GM18508 (cell line): ENCODE results near the gene CNGA2.
"Not testable (repeated sequence)": the region's sequence is repeated elsewhere in the genome, so short reads cannot be mapped to it uniquely, and the experiment has no call there.

Experiments used
- ATAC-seq: cut with Tn5 transposase; IDR thresholded peaks from one replicate; pipeline ENCODE4 v1.9.1; 2021; ENCODE audit warnings: moderate number of reproducible peaks; ENCODE audit not compliant: insufficient read depth, unreplicated experiment

The CNGA2 gene

GRCh38 chrX:151734446-151734845 lies at the start of gene CNGA2:
TSS of gene CNGA2 (plus strand) at chrX:151734746. CDS start at chrX:151738484, 3,738 bp downstream.
- ATAC-seq: no peak

GRCh38 chrX:151687635-151688034 lies 46.9 kb upstream of the CNGA2 start:
- ATAC-seq: no peak

GRCh38 chrX:151688695-151689094 lies 45.9 kb upstream of the CNGA2 start:
- no peak for ATAC-seq

GRCh38 chrX:151692825-151693224 lies 41.7 kb upstream of the CNGA2 start:
- ATAC-seq: no peak

- no peak for ATAC-seq
Observed at GRCh38 chrX:151694121-151694520, 40.4 kb upstream of the CNGA2 start.

GRCh38 chrX:151694661-151695582 lies 39.6 kb upstream of the CNGA2 start, which contains the start of gene PRRG3:
TSS of gene PRRG3 (plus strand) at chrX:151695458. CDS start at chrX:151698815, 3,357 bp downstream.
- no peak for ATAC-seq

- ATAC-seq: no peak
Observed at GRCh38 chrX:151695583-151696340, 38.8 kb upstream of the CNGA2 start.

GRCh38 chrX:151697082-151697481 lies 37.5 kb upstream of the CNGA2 start:
- ATAC-seq: not testable (repeated sequence)

- no peak for ATAC-seq
Observed at GRCh38 chrX:151697522-151697921, 37.0 kb upstream of the CNGA2 start.

GRCh38 chrX:151698485-151698884 lies 36.1 kb upstream of the CNGA2 start:
- ATAC-seq: no peak

GRCh38 chrX:151699746-151700145 lies 34.8 kb upstream of the CNGA2 start:
- ATAC-seq: no peak

- no peak for ATAC-seq
Observed at GRCh38 chrX:151700581-151700980, 34.0 kb upstream of the CNGA2 start.

- no peak for ATAC-seq
Observed at GRCh38 chrX:151701071-151701470, 33.5 kb upstream of the CNGA2 start.

- ATAC-seq: no peak
Observed at GRCh38 chrX:151701531-151701930, 33.0 kb upstream of the CNGA2 start.

- no peak for ATAC-seq
Observed at GRCh38 chrX:151702026-151702714, 32.4 kb upstream of the CNGA2 start.

GRCh38 chrX:151702741-151703340 lies 31.7 kb upstream of the CNGA2 start:
- no peak for ATAC-seq

- ATAC-seq: no peak
Observed at GRCh38 chrX:151703487-151703886, 31.1 kb upstream of the CNGA2 start.

- ATAC-seq: no peak
Observed at GRCh38 chrX:151704041-151704663, 30.4 kb upstream of the CNGA2 start.

GRCh38 chrX:151708821-151709220 lies 25.7 kb upstream of the CNGA2 start:
- no peak for ATAC-seq

- no peak for ATAC-seq
Observed at GRCh38 chrX:151710457-151710856, 24.1 kb upstream of the CNGA2 start.
